ENCODE measurements around the gene CSF2RB.

DNA sequence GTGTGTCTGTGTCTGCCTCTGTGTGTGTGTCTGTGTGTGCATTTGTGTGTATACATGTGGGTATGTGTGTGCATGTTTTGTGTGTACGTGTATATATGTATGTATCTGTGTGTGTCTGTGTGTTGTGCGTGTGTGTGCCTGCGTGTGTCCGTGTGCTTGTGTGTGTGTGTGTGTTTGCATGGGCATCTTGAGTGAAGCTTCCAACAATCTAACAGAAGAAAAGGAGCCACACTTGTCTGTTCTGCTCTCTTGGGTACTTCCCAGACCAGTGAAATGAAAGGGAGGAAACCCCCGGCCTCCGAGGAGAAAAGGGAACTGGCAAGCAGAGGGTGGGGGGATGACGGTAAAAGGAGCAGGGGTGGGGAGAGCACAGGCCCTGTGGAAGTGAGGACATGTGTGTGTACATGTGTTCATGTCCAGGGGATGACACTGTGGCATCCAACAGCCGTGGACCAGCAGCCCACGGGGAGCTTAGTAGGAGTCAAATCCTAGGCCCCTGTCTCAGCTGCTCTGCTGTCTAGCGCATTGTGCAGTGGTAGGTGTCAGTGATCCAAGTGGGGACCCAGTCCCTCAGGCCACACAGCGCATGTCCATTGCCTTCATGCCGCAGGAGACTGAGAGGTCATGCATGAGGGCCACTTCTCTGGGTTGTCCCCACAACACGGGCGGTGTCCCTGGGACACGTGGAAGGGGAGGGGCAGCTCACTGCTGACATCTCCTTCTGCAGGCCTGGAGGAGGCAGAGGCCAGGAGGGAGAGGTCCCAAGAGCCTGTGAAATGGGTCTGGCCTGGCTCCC, 8.1 kb downstream of the CSF2RB start:
- no peak for TF ChIP-seq CTCF (IDR thresholded peaks at IDR 0.05)
- no peak for TF ChIP-seq MAX (IDR thresholded peaks at IDR 0.05)
- TF ChIP-seq POLR2A (IDR thresholded peaks at IDR 0.05; ENCODE audit: low read length): no peak
- TF ChIP-seq HOXA7 (CRISPR knock-in tag; IDR thresholded peaks at IDR 0.05): no peak
- no peak for TF ChIP-seq CBX8 (IDR thresholded peaks at IDR 0.05)
- TF ChIP-seq TP53 (CRISPR knock-in tag; IDR thresholded peaks at IDR 0.05): no peak
- TF ChIP-seq EP300 (IDR thresholded peaks at IDR 0.05): no peak
- TF ChIP-seq, protein P1, sequence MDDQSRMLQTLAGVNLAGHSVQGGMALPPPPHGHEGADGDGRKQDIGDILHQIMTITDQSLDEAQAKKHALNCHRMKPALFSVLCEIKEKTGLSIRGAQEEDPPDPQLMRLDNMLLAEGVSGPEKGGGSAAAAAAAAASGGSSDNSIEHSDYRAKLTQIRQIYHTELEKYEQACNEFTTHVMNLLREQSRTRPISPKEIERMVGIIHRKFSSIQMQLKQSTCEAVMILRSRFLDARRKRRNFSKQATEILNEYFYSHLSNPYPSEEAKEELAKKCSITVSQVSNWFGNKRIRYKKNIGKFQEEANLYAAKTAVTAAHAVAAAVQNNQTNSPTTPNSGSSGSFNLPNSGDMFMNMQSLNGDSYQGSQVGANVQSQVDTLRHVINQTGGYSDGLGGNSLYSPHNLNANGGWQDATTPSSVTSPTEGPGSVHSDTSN (IDR thresholded peaks at IDR 0.05): no peak
- no peak for TF ChIP-seq SREBF2 (IDR thresholded peaks at IDR 0.05)
- TF ChIP-seq BHLHE40 (IDR thresholded peaks at IDR 0.05; ENCODE audit: low read depth, low read length): no peak
- no peak for TF ChIP-seq HDAC2 (IDR thresholded peaks at IDR 0.05)
- TF ChIP-seq RFX5 (IDR thresholded peaks at IDR 0.05): no peak
